ENCODE results near the gene DOC2A.

DNA sequence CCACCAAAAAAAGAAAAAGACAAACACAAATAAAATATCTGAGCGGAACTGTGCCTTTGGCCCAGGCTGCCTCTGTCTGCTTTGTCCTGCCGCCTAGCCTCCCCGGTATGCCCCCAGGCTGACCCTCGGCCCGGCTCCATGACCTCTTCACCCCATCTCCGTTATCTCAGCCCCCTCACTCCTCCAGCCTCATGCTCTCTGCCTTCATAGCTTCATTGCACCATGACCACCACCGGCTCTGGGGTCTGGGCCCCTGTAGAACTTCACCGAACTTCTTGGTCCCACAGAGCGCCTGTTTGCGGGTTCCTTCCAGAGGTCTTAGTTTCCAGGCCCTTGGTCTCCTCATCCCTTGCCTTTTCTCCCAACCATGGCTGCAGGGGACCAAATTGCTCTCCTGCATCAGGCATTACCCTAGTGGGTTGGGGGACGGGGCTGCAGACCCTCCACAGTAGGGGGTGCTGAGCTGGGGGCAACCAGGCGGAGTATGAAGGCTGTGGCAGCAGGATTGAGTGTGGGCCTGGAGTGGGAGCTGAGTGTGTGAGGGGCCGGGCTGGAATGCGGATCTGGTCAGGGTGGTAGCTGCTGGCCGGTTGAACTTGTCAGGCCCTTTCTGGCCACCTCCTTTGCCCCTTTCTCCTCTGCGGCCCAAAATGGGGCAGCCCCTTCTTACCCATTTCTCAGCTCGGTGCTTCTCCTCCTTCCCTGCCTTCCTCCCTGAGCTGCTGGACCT lies 22.3 kb downstream of the DOC2A start:
- TF ChIP-seq, protein P1, sequence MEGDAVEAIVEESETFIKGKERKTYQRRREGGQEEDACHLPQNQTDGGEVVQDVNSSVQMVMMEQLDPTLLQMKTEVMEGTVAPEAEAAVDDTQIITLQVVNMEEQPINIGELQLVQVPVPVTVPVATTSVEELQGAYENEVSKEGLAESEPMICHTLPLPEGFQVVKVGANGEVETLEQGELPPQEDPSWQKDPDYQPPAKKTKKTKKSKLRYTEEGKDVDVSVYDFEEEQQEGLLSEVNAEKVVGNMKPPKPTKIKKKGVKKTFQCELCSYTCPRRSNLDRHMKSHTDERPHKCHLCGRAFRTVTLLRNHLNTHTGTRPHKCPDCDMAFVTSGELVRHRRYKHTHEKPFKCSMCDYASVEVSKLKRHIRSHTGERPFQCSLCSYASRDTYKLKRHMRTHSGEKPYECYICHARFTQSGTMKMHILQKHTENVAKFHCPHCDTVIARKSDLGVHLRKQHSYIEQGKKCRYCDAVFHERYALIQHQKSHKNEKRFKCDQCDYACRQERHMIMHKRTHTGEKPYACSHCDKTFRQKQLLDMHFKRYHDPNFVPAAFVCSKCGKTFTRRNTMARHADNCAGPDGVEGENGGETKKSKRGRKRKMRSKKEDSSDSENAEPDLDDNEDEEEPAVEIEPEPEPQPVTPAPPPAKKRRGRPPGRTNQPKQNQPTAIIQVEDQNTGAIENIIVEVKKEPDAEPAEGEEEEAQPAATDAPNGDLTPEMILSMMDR (IDR thresholded peaks at IDR 0.05; ENCODE audit: low read depth, low read length) = no peak
- no peak for TF ChIP-seq MYC (IDR thresholded peaks at IDR 0.05; ENCODE audit: low read depth, low read length)
- TF ChIP-seq POLR2A (IDR thresholded peaks at IDR 0.05; ENCODE audit: extremely low read depth, insufficient read length) = no peak
